ENCODE results near the gene PXDC1.
"Not testable (repeated sequence)": the region's sequence is repeated elsewhere in the genome, so short reads cannot be mapped to it uniquely, and the experiment has no call there.

The PXDC1 gene

DNA sequence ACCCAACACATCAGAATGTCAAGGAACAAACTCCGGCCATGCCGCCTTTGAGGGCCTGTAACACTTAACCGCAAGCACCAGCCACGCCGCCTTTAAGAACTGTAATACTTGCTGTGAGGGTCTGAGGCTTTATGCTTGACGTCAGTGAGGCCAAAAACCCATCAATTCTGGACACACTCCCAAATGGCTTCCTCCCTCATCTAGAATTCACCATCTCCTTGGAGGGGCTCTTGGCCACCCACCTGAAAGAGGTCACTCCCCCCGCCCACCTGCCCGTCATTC is 10.4 kb upstream of the PXDC1 start:
- DNase-seq = no peak

DNA sequence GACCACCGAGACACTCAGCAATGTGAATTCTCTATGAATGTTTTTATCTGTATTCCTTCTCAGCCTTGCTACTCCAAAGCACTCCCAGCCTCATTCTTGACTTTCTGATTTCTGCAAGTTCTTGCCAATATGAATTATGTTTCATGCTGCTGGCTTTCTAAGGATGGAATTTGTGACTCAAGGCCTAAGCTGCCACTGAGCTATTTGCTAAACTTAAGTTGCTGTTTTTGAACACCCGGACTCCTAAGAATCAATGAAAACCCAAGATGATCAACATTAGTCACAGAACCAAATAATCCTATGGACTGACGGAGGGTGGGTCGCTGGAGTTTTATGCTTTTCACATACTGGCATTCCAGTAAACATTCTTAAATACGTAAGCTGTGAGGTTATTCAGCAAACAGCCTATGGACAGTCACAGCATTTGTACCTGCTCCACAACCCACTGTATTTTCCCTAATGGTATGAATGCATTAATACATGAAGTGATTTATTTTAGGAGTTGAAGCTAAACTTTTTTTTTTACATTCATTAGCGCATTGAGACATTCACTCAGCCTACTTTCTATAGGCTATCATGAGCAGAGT is 8.2 kb upstream of the PXDC1 start:
- no peak for DNase-seq

- no peak for DNase-seq
These were observed 7.3 kb upstream of the PXDC1 start for GRCh38 chr6:3758842-3759144.

GRCh38 chr6:3757998-3758841 is 6.7 kb upstream of the PXDC1 start:
- not testable (repeated sequence) for DNase-seq

- DNase-seq = no peak
These were observed 5.7 kb upstream of the PXDC1 start for GRCh38 chr6:3757241-3757641.

- DNase-seq = no peak
These were observed 5.0 kb upstream of the PXDC1 start for GRCh38 chr6:3756546-3756945.

- peak; percentile 46 for DNase-seq
These were observed 4.4 kb upstream of the PXDC1 start for GRCh38 chr6:3755637-3756545.

DNA sequence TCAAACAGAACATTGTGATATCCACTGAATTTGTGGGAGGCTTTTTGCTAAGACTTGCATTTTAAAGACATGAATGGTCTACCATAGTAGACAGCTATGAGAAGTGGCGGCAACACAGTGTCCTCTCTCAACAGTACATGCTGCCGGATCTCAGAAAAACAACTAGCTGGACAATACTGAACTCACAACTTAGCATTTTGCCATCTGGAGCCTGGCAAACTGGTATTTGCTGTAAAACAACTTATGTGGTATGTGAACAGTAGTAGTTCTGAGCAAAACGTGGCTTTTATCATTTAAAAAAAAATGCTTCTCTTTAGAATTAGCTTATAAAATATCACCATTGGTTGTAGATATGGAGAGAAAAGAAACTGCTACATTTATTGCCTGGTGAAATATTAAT is 3.3 kb upstream of the PXDC1 start:
- DNase-seq = no peak

- not testable (repeated sequence) for DNase-seq
These were observed 2.7 kb upstream of the PXDC1 start for GRCh38 chr6:3754032-3754725.

GRCh38 chr6:3753228-3753835 is 1.8 kb upstream of the PXDC1 start:
- no peak for DNase-seq

DNA sequence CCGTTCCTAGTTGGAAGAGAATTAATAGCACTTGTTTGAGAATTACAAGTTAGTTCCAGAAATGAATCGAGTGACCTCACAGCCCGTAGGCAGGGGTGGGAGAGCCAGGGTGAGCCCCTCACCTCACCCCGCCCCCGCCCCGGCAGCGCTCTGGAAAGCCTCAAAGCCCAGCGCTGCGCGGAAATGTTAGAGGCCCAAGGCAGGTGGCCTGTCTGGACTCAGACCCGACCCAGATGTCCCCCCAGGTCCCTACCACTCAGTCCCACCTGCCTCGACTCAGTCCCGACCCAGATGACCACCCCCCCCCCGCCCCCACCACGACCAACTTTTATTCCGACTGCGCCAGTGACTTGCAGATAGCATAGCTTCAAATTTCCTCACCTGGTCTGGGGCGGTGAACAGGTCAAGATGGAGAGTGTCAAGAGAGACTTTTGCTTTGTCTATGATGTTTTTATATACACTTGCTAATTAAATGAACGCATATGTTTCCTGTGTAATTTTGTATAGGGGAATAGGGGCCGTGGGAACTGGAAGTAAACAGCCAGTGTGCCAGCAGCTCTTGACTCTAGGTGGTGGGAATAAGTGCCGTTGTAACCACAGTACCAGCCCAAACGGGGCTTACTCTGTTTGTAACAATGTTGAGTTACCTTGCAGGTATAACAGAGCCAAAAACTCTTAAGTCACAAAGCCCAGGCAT is 1.2 kb upstream of the PXDC1 start:
- no peak for DNase-seq

- no peak for DNase-seq
These were observed 417 bp upstream of the PXDC1 start for GRCh38 chr6:3751730-3752530.

GRCh38 chr6:3750317-3751076 is 1.0 kb downstream of the PXDC1 start:
- DNase-seq = no peak

DNA sequence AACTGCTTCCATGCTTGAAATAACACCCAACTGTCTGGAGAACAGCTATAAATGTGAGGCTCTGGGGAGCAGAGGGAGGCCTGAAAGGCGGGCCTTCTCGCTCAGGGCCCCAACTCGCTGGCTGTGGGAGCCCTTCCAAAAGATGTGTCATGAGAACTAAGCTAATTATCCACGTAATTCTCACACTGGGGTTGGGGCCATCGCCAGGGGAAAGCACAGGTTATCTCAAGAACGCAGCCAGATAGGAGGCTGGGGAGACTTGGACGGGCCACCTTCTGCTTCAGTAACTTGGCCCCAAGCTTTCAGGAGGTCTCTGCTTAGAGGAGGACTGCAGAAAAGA is 1.6 kb downstream of the PXDC1 start:
- DNase-seq = no peak

DNA sequence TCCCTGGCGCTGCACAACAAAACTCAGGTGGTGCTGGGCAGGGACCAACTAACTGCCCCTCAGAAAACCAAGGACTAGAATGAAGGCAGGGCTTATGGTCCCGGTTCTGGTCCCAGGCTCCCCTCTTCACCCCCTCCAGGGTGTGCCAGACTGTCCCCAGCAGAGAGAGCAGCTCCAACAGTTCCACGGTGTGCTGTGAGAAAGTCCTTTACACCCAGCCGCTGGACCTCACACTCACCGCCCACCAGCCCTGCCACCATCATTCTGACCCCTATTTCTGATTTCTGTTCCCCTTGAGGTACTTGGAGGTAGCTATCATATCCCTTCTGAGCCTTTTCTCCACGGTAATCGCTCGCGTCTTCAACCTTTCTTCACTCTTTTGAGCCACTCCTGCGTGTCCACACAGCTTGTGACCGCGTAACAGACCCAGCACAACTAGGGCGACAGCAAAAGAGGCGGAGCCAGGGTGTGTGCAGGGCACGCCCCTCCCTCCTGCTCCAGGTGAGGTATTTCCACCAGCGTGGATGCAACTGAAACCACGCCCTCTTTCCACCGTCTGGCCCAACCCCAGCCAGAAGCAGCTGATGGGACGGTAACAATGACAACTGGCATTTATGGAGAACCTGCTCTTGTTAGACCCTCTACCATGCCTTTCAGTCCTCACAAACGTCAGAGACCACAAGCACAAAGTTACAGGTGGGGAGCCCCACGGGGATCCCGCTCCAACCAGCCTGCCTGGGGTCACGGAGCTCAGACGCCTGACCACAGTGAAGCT is 2.3 kb downstream of the PXDC1 start:
- no peak for DNase-seq

DNA sequence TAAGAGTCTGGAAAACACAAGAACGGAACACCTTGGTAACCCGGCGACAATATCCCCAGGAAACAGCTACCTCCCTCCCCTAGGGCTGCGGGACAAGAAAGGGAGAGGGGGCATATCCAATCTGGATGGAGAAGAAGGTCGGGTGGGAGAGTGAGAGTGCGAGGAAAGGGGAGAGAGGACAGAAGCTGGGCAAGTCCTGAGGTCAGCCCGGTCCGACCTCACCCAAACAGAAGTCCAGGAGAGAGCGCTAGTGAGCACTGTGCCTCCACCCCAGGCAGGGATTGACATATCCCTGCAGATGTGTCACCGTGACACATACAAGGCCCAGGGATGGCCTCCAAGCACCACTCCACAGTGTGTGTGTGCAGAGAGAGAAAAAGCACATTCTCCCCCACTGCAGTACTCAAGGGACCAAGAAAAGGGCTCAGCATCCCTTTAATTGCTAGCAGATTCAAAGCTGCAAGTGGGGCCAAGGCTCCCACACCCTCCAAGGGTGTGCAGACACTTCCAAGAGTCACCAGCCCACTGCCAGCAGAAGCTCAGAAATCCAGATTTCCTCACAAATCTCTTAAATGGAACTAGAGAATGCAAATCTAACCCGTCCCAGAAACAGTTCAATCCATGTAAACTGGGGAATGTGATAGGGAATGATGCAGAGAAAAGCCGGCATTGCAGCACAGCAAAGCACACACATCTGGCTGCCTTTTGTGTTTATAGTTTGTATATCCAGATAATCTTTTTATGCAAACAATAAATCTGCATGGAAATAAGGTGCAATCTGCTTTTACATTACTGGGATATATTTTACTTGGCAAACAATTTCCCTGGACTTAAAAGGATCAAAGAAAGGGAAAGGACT is 3.1 kb downstream of the PXDC1 start:
- DNase-seq = no peak

- DNase-seq = no peak
These were observed 4.3 kb downstream of the PXDC1 start for GRCh38 chr6:3747100-3747737.

- DNase-seq = no peak
These were observed 4.8 kb downstream of the PXDC1 start for GRCh38 chr6:3746696-3747095.

Measured in NCI-H2107 (cell line).